HEK293 (cell line): ENCODE measurements around the gene SPON2.

Source experiments
- ZNF2 ChIP-seq: fragments of 450-650 bp; formaldehyde crosslinking; IDR thresholded peaks from 2 replicates; pipeline ENCODE4 v1.5.1; 2016; ENCODE audit warnings: missing biosample characterization, missing genetic modification characterization
- ZNF776 ChIP-seq: fragments of 450-650 bp; formaldehyde crosslinking; IDR thresholded peaks from 2 replicates; pipeline ENCODE4 v1.5.0; 2017; ENCODE audit warnings: missing biosample characterization, missing genetic modification characterization, borderline replicate concordance

GRCh38 chr4:1126506-1126905, 45.9 kb downstream of the SPON2 start:
- no peak for TF ChIP-seq ZNF776 (tag by site-specific recombination)
- TF ChIP-seq ZNF2 (tag by site-specific recombination) = no peak
